ENCODE measurements around the gene SH3TC1. TPM values are rescaled to one million over a fixed set of nuclear protein-coding genes. Genes with fewer than 3 reads are reported as not detected.

The SH3TC1 gene
- total RNA-seq, 4 donors from 2014 or later, result 9.6 to 12.9 (median 12.6) TPM

DNA sequence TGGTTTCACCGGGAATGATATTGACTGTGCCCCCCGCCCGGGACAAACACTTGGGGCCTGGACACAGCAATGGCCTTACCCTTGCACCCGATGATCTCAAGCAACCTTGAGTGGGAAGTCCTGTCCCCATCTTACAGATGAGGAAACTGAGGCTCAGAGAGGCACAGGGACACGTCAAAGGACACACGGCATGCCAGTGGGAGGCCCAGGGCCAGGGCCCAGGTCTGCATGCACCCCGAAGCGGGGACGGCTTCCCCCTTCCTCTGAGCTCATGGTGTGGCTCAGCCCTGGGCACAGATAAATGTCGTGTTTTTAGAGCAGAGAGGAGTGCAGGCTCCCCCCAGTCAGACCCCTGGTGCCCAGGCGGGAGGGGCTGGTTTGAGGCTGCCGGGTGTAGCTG lies 36.6 kb downstream of the SH3TC1 start:
- no peaks in the 10 kb centered on the region for H3K4me1 ChIP-seq
- no peak for ATAC-seq
- no peak for TF ChIP-seq POLR2A (IDR thresholded peaks at IDR 0.05)
- no peak for TF ChIP-seq EP300 (IDR thresholded peaks at IDR 0.05)
- TF ChIP-seq POLR2AphosphoS5 (IDR thresholded peaks at IDR 0.05), result no peak
- TF ChIP-seq, protein P1, sequence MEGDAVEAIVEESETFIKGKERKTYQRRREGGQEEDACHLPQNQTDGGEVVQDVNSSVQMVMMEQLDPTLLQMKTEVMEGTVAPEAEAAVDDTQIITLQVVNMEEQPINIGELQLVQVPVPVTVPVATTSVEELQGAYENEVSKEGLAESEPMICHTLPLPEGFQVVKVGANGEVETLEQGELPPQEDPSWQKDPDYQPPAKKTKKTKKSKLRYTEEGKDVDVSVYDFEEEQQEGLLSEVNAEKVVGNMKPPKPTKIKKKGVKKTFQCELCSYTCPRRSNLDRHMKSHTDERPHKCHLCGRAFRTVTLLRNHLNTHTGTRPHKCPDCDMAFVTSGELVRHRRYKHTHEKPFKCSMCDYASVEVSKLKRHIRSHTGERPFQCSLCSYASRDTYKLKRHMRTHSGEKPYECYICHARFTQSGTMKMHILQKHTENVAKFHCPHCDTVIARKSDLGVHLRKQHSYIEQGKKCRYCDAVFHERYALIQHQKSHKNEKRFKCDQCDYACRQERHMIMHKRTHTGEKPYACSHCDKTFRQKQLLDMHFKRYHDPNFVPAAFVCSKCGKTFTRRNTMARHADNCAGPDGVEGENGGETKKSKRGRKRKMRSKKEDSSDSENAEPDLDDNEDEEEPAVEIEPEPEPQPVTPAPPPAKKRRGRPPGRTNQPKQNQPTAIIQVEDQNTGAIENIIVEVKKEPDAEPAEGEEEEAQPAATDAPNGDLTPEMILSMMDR (IDR thresholded peaks at IDR 0.05), result no peak
- no peaks in the 10 kb centered on the region for H3K9me3 ChIP-seq
- no CpG with 5 or more reads among the region's 12 CpGs for WGBS, 2 donors (ENCODE audit: low coverage in 1 of 2)
- no peak overlapping the region for H3K4me3 ChIP-seq
- H3K27me3 ChIP-seq, result no peaks in the 10 kb centered on the region
- H3K27ac ChIP-seq, result no peak overlapping the region
- H3K36me3 ChIP-seq, result peaks cover 0 to 36% of the 10 kb centered on the region in 2 donors

DNA sequence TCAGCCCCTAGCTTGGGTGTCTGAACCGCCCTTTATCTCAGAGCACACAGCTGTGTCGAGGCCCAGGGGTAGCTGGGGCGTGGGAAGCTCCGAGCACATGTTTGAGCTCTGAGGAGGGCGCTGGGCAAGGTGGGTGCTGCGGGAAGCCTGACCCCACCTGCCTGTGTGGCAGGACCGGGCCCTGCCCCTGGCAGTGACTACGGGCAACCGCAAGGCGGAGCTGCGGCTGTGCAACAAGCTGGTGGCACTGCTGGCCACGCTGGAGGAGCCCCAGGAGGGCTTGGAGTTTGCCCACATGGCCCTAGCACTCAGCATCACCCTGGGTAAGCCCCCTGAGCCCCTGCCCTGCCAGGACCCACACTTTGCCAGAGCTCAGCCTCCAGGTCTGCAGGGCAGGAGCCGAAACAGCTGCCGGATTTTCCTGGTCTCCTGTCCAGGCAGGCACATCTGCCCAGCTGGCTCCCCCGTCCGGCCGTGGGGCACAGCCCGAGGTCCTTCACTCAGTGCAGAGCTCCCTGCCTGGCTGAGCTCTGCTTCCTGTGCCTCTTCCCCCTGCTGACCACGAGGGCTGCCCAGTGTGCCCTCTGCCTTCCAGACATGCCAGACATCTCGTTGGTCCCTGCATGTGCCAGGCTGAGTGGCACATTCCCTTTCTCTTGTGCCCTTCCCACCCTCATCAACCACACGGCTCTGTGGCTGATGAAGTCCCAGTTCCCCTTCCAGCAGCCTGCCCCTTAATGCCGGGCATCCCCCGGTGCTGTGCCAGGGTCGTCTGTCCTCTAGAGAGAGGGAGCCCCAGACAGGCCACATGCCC lies 37.2 kb downstream of the SH3TC1 start:
- Histone ChIP-seq H3K4me3 (no peak overlapping the region), H3K27ac (no peak overlapping the region), H3K4me1 (no peaks in the 10 kb centered on the region), H3K36me3 (peaks cover 0 to 36% of the 10 kb centered on the region in 2 donors), H3K9me3 (no peaks in the 10 kb centered on the region), H3K27me3 (no peaks in the 10 kb centered on the region)
- TF ChIP-seq POLR2A (IDR thresholded peaks at IDR 0.05), result no peak
- TF ChIP-seq, protein P1 (IDR thresholded peaks at IDR 0.05), result no peak
- no peak for TF ChIP-seq POLR2AphosphoS5 (IDR thresholded peaks at IDR 0.05)
- TF ChIP-seq EP300 (IDR thresholded peaks at IDR 0.05), result no peak
- WGBS, 2 donors (ENCODE audit: low coverage in 1 of 2), result 78% methylated on average over 7 of the region's 24 CpGs; no CpG with 5 or more reads in 1 of the 2 donors
- no peak for ATAC-seq

DNA sequence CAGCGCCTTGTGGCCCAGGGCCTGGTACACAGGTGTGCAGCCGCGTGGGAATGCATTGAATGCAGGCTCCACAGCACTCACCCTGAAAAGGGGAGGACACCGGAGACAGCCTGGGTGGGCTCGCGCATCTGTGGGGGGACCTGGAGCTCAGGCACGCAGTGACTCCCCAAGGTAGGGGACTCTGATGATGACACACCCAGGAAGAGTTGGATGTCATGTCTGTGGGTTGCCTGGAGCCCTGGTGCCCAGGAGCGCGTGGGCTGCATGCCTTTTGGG lies 37.8 kb downstream of the SH3TC1 start:
- H3K4me3 ChIP-seq, result no peak overlapping the region
- no peak for TF ChIP-seq EP300 (IDR thresholded peaks at IDR 0.05)
- no peak for TF ChIP-seq POLR2A (IDR thresholded peaks at IDR 0.05)
- no peak for TF ChIP-seq POLR2AphosphoS5 (IDR thresholded peaks at IDR 0.05)
- TF ChIP-seq, protein P1 (IDR thresholded peaks at IDR 0.05), result no peak
- WGBS, 2 donors (ENCODE audit: low coverage in 1 of 2), result 100% methylated on average over 1 of the region's 9 CpGs; no CpG with 5 or more reads in 1 of the 2 donors
- no peaks in the 10 kb centered on the region for H3K9me3 ChIP-seq
- peaks cover 0 to under 1% (median 0%) of the 10 kb centered on the region in 3 donors for H3K4me1 ChIP-seq
- ATAC-seq, result no peak
- no peak overlapping the region for H3K27ac ChIP-seq
- peaks cover 0 to 36% of the 10 kb centered on the region in 2 donors for H3K36me3 ChIP-seq
- no peaks in the 10 kb centered on the region for H3K27me3 ChIP-seq

DNA sequence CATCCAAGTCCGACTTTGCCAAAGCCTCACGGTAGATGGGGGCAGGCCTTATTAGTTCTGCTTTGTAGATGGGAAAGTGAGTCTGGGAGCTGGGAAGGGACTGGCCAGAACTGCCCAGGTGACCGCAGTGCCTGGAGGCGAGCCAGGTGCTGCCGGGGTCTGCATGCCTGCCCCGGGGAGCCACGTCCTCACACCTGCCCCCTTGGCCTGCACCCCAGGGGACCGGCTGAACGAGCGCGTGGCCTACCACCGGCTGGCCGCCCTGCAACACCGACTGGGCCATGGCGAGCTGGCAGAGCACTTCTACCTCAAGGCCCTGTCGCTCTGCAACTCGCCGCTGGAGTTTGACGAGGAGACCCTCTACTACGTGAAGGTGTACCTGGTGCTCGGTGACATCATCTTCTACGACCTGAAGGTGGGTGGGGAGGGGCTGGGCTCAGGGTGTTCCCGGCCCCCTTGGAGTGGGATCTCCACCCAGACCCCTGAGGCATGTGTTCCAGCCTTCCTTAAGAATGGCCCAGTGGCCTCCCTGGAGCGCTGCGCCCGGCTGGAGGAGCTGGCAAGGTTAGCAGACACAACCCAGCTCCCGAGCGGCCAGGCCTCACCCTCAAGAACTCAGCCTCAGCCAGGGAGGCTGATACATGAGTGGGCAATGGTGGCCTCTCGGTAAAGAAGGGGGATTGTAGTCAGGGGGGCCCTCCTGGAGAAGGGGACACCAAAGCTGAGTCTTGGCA lies 38.3 kb downstream of the SH3TC1 start:
- Histone ChIP-seq H3K27me3 (no peaks in the 10 kb centered on the region), H3K27ac (no peak overlapping the region), H3K9me3 (no peaks in the 10 kb centered on the region), H3K36me3 (peaks cover 0 to 36% of the 10 kb centered on the region in 2 donors), H3K4me3 (no peak overlapping the region), H3K4me1 (peaks cover 0 to 7% (median 2%) of the 10 kb centered on the region in 3 donors)
- no peak for ATAC-seq
- 80% methylated on average over 1 of the region's 29 CpGs; no CpG with 5 or more reads in 1 of the 2 donors for WGBS, 2 donors (ENCODE audit: low coverage in 1 of 2)
- TF ChIP-seq, protein P1 (IDR thresholded peaks at IDR 0.05), result no peak
- TF ChIP-seq POLR2AphosphoS5 (IDR thresholded peaks at IDR 0.05), result no peak
- TF ChIP-seq POLR2A (IDR thresholded peaks at IDR 0.05), result no peak
- TF ChIP-seq EP300 (IDR thresholded peaks at IDR 0.05), result no peak

All from gastroesophageal sphincter (tissue), 4 donors.